Chondrocyte (in vitro differentiated cells): ENCODE data around the gene HS2ST1. TPM values are rescaled to one million over a fixed set of nuclear protein-coding genes. Genes with fewer than 3 reads are reported as not detected.
"Not testable (repeated sequence)": the region's sequence is repeated elsewhere in the genome, so short reads cannot be mapped to it uniquely, and the experiment has no call there.

ENCODE experiments used
- DNase-seq: peaks from one replicate; pipeline ENCODE4 v3.0.0; 2021; ENCODE audit warnings: mixed read lengths, low spot score
- H3K27ac Mint-ChIP-seq: one replicate; pipeline ENCODE4 v1.8.0; 2021; ENCODE audit warnings: mild to moderate bottlenecking, moderate library complexity, mixed read lengths; ENCODE audit not compliant: unreplicated experiment
- H3K27me3 Mint-ChIP-seq: 2 replicates; pipeline ENCODE4 v1.8.0; 2021; ENCODE audit warnings: low read depth, mixed read lengths
- H3K36me3 Mint-ChIP-seq: 2 replicates; pipeline ENCODE4 v1.8.0; 2021; ENCODE audit warnings: low read depth, mixed read lengths
- H3K4me1 Mint-ChIP-seq: 2 replicates; pipeline ENCODE4 v1.8.0; 2021; ENCODE audit warnings: low read depth, mild to moderate bottlenecking, mixed read lengths
- H3K4me3 Mint-ChIP-seq: one replicate; pipeline ENCODE4 v1.8.0; 2021; ENCODE audit warnings: mild to moderate bottlenecking, moderate library complexity, mixed read lengths; ENCODE audit not compliant: unreplicated experiment
- H3K9me3 Mint-ChIP-seq: 2 replicates; pipeline ENCODE4 v1.8.0; 2021; ENCODE audit warnings: low read depth, mixed read lengths
- CTCF ChIP-seq: fragments of 200-600 bp; sonication (generic); IDR thresholded peaks from 2 replicates; pipeline ENCODE4 v1.5.0; 2021; ENCODE audit warnings: antibody characterized with exemption, mild to moderate bottlenecking, moderate library complexity
- total RNA-seq: library from RNA; stranded (reverse); gene quantifications from 3 replicates; pipeline ENCODE4 v1.2.1, GENCODE V29; 2021

HS2ST1 gene
- total RNA-seq, 1 donor from 2014 or later: 26.7 TPM

GRCh38 chr1:87017998-87018672 is 103.7 kb downstream of the HS2ST1 start:
- Mint-ChIP-seq H3K36me3 (peaks cover 3% of the 10 kb centered on the region), H3K27ac (no peak overlapping the region), H3K9me3 (peaks cover 9% of the 10 kb centered on the region), H3K4me1 (no peaks in the 10 kb centered on the region), H3K4me3 (no peak overlapping the region), H3K27me3 (no peaks in the 10 kb centered on the region)
- DNase-seq: no peak
- no peak for TF ChIP-seq CTCF

GRCh38 chr1:87023326-87023725 is 108.9 kb downstream of the HS2ST1 start:
- no peak for TF ChIP-seq CTCF
- DNase-seq: no peak
- Mint-ChIP-seq H3K4me1 (peaks cover 2% of the 10 kb centered on the region), H3K4me3 (no peak overlapping the region), H3K27me3 (no peaks in the 10 kb centered on the region), H3K27ac (no peak overlapping the region), H3K36me3 (no peaks in the 10 kb centered on the region), H3K9me3 (peaks cover 2% of the 10 kb centered on the region)

GRCh38 chr1:87024936-87025540 is 110.6 kb downstream of the HS2ST1 start:
- Mint-ChIP-seq H3K27me3 (no peaks in the 10 kb centered on the region), H3K9me3 (peaks cover 11% of the 10 kb centered on the region), H3K36me3 (no peaks in the 10 kb centered on the region), H3K27ac (no peak overlapping the region), H3K4me3 (no peak overlapping the region), H3K4me1 (peaks cover 2% of the 10 kb centered on the region)
- peak; percentile 76 for TF ChIP-seq CTCF
- DNase-seq: no peak

GRCh38 chr1:87027561-87027960 is 113.1 kb downstream of the HS2ST1 start:
- H3K27ac Mint-ChIP-seq, H3K4me1 Mint-ChIP-seq: not testable (repeated sequence)

GRCh38 chr1:87028576-87028975 is 114.1 kb downstream of the HS2ST1 start:
- H3K4me3 Mint-ChIP-seq: no peak overlapping the region
- H3K4me1 Mint-ChIP-seq: peaks cover 2% of the 10 kb centered on the region
- TF ChIP-seq CTCF: no peak
- no peaks in the 10 kb centered on the region for H3K27me3 Mint-ChIP-seq
- DNase-seq: no peak
- H3K36me3 Mint-ChIP-seq: no peaks in the 10 kb centered on the region
- H3K9me3 Mint-ChIP-seq: peaks cover 11% of the 10 kb centered on the region
- no peak overlapping the region for H3K27ac Mint-ChIP-seq

More at GRCh38 chr1:87027561-87027960, 113.1 kb downstream of the HS2ST1 start:
- not testable (repeated sequence) for H3K27me3 Mint-ChIP-seq, H3K4me3 Mint-ChIP-seq, H3K36me3 Mint-ChIP-seq, DNase-seq
- H3K9me3 Mint-ChIP-seq: peaks cover 11% of the 10 kb centered on the region
